Measurements from ENCODE around the gene LYPLA2. TPM values are rescaled to one million over a fixed set of nuclear protein-coding genes. Genes with fewer than 3 reads are reported as not detected.

The LYPLA2 gene
- polyA plus RNA-seq, 4 donors: 82.9 to 137 (median 99.1) TPM

DNA sequence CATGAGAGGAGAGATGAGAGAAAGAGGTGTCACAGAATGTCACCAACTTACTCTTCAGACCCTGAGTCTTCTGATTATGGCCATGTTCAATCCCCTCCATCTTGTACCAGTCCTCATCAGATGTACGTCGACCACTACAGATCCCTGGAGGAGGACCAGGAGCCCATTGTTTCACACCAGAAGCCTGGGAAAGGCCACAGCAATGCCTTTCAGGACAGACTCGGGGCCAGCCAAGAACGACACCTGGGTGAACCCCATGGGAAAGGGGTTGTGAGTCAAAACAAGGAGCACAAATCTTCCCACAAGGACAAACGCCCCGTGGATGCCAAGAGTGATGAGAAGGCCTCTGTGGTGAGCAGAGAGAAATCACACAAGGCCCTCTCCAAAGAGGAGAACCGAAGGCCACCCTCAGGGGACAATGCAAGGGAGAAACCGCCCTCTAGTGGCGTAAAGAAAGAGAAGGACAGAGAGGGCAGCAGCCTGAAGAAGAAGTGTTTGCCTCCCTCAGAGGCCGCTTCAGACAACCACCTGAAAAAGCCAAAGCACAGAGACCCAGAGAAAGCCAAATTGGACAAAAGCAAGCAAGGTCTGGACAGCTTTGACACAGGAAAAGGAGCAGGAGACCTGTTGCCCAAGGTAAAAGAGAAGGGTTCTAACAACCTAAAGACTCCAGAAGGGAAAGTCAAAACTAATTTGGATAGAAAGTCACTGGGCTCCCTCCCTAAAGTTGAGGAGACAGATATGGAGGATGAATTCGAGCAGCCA lies 39.7 kb upstream of the LYPLA2 start:
- Histone ChIP-seq H3K27me3 (ENCODE audit: control insufficient read depth in 3 of 3, insufficient read depth in 3 of 3, low read length in 3 of 3) (no peaks in the 10 kb centered on the region), H3K36me3 (ENCODE audit: control insufficient read depth in 3 of 3, insufficient read depth in 2 of 3, low read depth in 1 of 3, low read length in 3 of 3) (peaks cover 37 to 57% (median 40%) of the 10 kb centered on the region in 3 donors), H3K9me3 (ENCODE audit: control insufficient read depth in 2 of 2, insufficient read depth in 1 of 2, low read depth in 1 of 2, low read length in 1 of 2) (no peaks in the 10 kb centered on the region), H3K4me3 (ENCODE audit: low read depth in 1 of 3, low read length in 3 of 3) (no peak overlapping the region), H3K4me1 (ENCODE audit: control insufficient read depth in 3 of 3, insufficient read depth in 2 of 3, low read depth in 1 of 3, low read length in 2 of 3) (no peaks in the 10 kb centered on the region), H3K27ac (ENCODE audit: low read depth in 1 of 3, low read length in 2 of 3) (no peak overlapping the region)
- 58 to 64% (median 61%) methylated on average over 11 of the region's 11 CpGs for WGBS, 3 donors
- no peak for FAIRE-seq
- peak; percentile 61 to 65 for DNase-seq

DNA sequence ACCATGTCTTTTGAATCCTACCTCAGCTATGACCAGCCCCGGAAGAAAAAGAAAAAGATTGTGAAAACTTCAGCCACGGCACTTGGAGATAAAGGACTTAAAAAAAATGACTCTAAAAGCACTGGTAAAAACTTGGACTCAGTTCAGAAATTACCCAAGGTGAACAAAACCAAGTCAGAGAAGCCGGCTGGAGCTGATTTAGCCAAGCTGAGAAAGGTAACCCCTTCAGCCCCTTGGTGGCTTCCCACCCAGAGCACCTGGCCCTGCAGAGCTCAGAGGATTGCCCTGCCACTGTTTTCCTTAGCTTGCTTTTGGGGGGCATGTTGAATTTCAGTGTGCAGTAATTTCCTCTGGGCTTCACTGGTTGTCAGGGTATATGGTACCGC lies 39.1 kb upstream of the LYPLA2 start:
- no peak for FAIRE-seq
- no peaks in the 10 kb centered on the region for H3K4me1 ChIP-seq (ENCODE audit: control insufficient read depth in 3 of 3, insufficient read depth in 2 of 3, low read depth in 1 of 3, low read length in 2 of 3)

DNA sequence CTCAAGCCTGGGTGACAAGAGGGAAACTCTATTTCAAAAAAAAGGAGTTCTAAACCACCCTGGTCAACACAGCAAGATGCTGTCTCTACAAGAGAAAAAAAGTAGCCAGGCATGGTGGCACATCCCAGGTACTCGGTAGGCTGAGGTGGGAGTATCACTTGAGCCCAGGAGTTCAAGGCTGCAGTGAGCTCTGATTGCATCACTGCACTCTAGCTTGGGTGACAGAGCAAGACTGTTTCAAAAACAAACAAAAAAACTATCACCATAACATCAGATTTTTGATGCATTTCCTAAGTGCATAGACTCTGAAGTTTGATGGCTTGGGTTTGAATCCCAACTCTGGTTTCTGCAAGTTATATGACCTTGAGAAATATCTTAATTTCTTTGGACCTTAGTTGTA lies 38.0 kb upstream of the LYPLA2 start:
- WGBS, 3 donors: 78 to 92% (median 80%) methylated on average over 1 of the region's 1 CpG
- DNase-seq (no peak), FAIRE-seq (no peak)
- H3K4me1 ChIP-seq (ENCODE audit: control insufficient read depth in 3 of 3, insufficient read depth in 2 of 3, low read depth in 1 of 3, low read length in 2 of 3): no peaks in the 10 kb centered on the region
- H3K36me3 ChIP-seq (ENCODE audit: control insufficient read depth in 3 of 3, insufficient read depth in 2 of 3, low read depth in 1 of 3, low read length in 3 of 3): peaks cover 44 to 73% (median 48%) of the 10 kb centered on the region in 3 donors
- no peaks in the 10 kb centered on the region for H3K27me3 ChIP-seq (ENCODE audit: control insufficient read depth in 3 of 3, insufficient read depth in 3 of 3, low read length in 3 of 3)
- H3K9me3 ChIP-seq (ENCODE audit: control insufficient read depth in 2 of 2, insufficient read depth in 1 of 2, low read depth in 1 of 2, low read length in 1 of 2): no peaks in the 10 kb centered on the region
- no peak overlapping the region for H3K27ac ChIP-seq (ENCODE audit: low read depth in 1 of 3, low read length in 2 of 3)
- H3K4me3 ChIP-seq (ENCODE audit: low read depth in 1 of 3, low read length in 3 of 3): no peak overlapping the region

More for the DNA sequence above, 39.1 kb upstream of the LYPLA2 start:
- no peak for DNase-seq
- H3K36me3 ChIP-seq (ENCODE audit: control insufficient read depth in 3 of 3, insufficient read depth in 2 of 3, low read depth in 1 of 3, low read length in 3 of 3): peaks cover 42 to 62% (median 43%) of the 10 kb centered on the region in 3 donors
- WGBS, 3 donors: 86 to 93% (median 91%) methylated on average over 4 of the region's 4 CpGs
- no peak overlapping the region for H3K27ac ChIP-seq (ENCODE audit: low read depth in 1 of 3, low read length in 2 of 3)
- H3K27me3 ChIP-seq (ENCODE audit: control insufficient read depth in 3 of 3, insufficient read depth in 3 of 3, low read length in 3 of 3): no peaks in the 10 kb centered on the region
- H3K9me3 ChIP-seq (ENCODE audit: control insufficient read depth in 2 of 2, insufficient read depth in 1 of 2, low read depth in 1 of 2, low read length in 1 of 2): no peaks in the 10 kb centered on the region
- H3K4me3 ChIP-seq (ENCODE audit: low read depth in 1 of 3, low read length in 3 of 3): no peak overlapping the region

DNA sequence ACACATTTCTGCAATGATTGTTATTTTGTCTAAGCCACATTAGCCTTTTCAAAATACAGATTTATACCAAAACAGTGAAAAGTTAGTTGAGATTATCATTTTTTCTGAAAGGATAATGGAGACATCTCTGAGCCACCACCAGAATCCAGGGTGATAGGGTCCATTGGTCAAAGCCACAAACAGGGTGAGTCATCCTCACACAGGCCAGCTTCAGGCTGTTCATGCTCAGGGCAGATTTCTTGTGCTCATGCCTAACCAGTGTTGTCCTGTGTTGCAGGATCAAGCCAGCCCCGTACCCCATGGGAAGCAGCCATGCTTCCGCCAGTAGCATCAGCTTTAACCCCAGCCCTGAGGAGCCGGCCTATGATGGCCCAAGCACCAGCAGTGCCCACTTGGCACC lies 34.3 kb upstream of the LYPLA2 start:
- FAIRE-seq: no peak
- no peaks in the 10 kb centered on the region for H3K27me3 ChIP-seq (ENCODE audit: control insufficient read depth in 3 of 3, insufficient read depth in 3 of 3, low read length in 3 of 3)
- H3K9me3 ChIP-seq (ENCODE audit: control insufficient read depth in 2 of 2, insufficient read depth in 1 of 2, low read depth in 1 of 2, low read length in 1 of 2): no peaks in the 10 kb centered on the region
- H3K4me1 ChIP-seq (ENCODE audit: control insufficient read depth in 3 of 3, insufficient read depth in 2 of 3, low read depth in 1 of 3, low read length in 2 of 3): no peaks in the 10 kb centered on the region
- no peak overlapping the region for H3K4me3 ChIP-seq (ENCODE audit: low read depth in 1 of 3, low read length in 3 of 3)
- peak in 1 of 2 donors; percentile 43 for DNase-seq
- H3K36me3 ChIP-seq (ENCODE audit: control insufficient read depth in 3 of 3, insufficient read depth in 2 of 3, low read depth in 1 of 3, low read length in 3 of 3): peaks cover 56 to 79% (median 62%) of the 10 kb centered on the region in 3 donors
- no peak overlapping the region for H3K27ac ChIP-seq (ENCODE audit: low read depth in 1 of 3, low read length in 2 of 3)
- 93 to 95% (median 94%) methylated on average over 3 of the region's 3 CpGs for WGBS, 3 donors

DNA sequence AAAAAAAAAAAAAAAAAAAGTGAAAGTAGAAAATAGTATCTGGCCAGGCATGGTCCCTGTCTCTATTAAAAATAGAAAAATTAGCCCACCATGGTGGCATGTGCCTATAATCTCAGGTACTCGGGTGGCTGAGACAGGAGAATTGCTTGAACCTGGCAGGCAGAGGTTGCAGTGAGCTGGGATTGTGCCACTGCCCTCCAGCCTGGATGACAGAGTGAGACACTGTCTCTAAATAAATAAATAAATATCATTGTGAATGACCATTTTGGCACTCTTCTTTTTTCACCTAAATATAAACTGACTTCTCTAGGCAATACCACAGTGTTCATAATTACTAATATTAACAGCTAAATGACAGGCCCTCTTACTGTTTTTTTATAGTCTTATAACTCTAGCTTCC lies 33.1 kb upstream of the LYPLA2 start:
- Histone ChIP-seq H3K27ac (ENCODE audit: low read depth in 1 of 3, low read length in 2 of 3) (no peak overlapping the region), H3K4me1 (ENCODE audit: control insufficient read depth in 3 of 3, insufficient read depth in 2 of 3, low read depth in 1 of 3, low read length in 2 of 3) (no peaks in the 10 kb centered on the region), H3K4me3 (ENCODE audit: low read depth in 1 of 3, low read length in 3 of 3) (no peak overlapping the region), H3K9me3 (ENCODE audit: control insufficient read depth in 2 of 2, insufficient read depth in 1 of 2, low read depth in 1 of 2, low read length in 1 of 2) (no peaks in the 10 kb centered on the region), H3K27me3 (ENCODE audit: control insufficient read depth in 3 of 3, insufficient read depth in 3 of 3, low read length in 3 of 3) (no peaks in the 10 kb centered on the region), H3K36me3 (ENCODE audit: control insufficient read depth in 3 of 3, insufficient read depth in 2 of 3, low read depth in 1 of 3, low read length in 3 of 3) (peaks cover 46 to 76% (median 56%) of the 10 kb centered on the region in 3 donors)
- WGBS, 3 donors: 88 to 100% (median 94%) methylated on average over 1 of the region's 1 CpG
- FAIRE-seq: no peak
- DNase-seq: no peak

DNA sequence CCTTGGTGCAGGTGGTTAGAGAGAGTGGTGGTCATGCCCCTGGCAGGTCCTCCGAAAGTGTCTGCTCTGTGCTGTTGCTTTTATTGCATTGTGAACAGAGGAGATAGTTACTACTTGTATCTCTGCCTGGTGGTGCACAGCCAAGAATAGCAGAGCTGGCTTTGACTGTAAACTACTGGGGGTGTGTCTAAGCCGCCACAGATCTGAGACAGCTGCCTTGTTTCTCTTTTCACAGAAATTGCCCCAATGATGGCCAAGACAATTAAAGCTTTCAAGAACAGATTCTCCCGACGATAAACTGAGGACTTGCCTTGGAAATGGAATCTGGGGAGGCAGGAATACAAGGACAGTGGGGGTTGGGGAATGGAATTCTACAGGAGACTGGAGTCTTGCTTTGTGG lies 31.7 kb upstream of the LYPLA2 start:
- peaks cover 38 to 71% (median 47%) of the 10 kb centered on the region in 3 donors for H3K36me3 ChIP-seq (ENCODE audit: control insufficient read depth in 3 of 3, insufficient read depth in 2 of 3, low read depth in 1 of 3, low read length in 3 of 3)
- H3K4me3 ChIP-seq (ENCODE audit: low read depth in 1 of 3, low read length in 3 of 3): no peak overlapping the region
- no peaks in the 10 kb centered on the region for H3K27me3 ChIP-seq (ENCODE audit: control insufficient read depth in 3 of 3, insufficient read depth in 3 of 3, low read length in 3 of 3)
- DNase-seq: no peak
- FAIRE-seq: no peak
- 56 to 62% (median 59%) methylated on average over 4 of the region's 4 CpGs for WGBS, 3 donors
- no peaks in the 10 kb centered on the region for H3K9me3 ChIP-seq (ENCODE audit: control insufficient read depth in 2 of 2, insufficient read depth in 1 of 2, low read depth in 1 of 2, low read length in 1 of 2)
- H3K27ac ChIP-seq (ENCODE audit: low read depth in 1 of 3, low read length in 2 of 3): no peak overlapping the region
- no peaks in the 10 kb centered on the region for H3K4me1 ChIP-seq (ENCODE audit: control insufficient read depth in 3 of 3, insufficient read depth in 2 of 3, low read depth in 1 of 3, low read length in 2 of 3)

DNA sequence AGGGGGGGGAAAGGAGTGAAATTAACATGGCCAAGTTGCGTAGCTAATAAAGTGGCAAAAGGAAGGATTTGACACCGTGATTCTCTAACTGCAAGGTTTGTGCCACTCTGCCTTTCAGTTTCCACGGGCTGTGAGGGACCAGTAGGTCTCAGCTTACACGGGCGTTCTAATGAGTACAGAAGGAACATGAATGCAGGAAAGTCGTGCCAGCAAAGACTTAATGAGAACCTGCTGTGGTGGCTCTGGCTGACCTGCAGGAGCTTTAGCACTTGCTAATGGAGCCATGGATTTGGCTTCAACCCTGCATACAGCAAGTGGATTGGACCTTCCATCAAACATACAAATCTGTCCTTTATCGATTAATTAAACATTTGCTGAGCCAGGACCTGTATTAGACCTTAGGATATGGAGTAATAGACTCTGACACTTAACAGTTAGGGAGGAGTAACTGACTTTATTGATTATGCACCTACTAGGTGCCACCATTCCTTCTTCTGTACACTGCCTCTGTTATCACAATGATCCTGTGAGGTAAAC lies 27.8 kb upstream of the LYPLA2 start:
- Histone ChIP-seq H3K4me3 (ENCODE audit: low read depth in 1 of 3, low read length in 3 of 3) (no peak overlapping the region), H3K27ac (ENCODE audit: low read depth in 1 of 3, low read length in 2 of 3) (no peak overlapping the region), H3K9me3 (ENCODE audit: control insufficient read depth in 2 of 2, insufficient read depth in 1 of 2, low read depth in 1 of 2, low read length in 1 of 2) (no peaks in the 10 kb centered on the region), H3K36me3 (ENCODE audit: control insufficient read depth in 3 of 3, insufficient read depth in 2 of 3, low read depth in 1 of 3, low read length in 3 of 3) (peaks cover 21 to 61% (median 24%) of the 10 kb centered on the region in 3 donors), H3K4me1 (ENCODE audit: control insufficient read depth in 3 of 3, insufficient read depth in 2 of 3, low read depth in 1 of 3, low read length in 2 of 3) (no peaks in the 10 kb centered on the region), H3K27me3 (ENCODE audit: control insufficient read depth in 3 of 3, insufficient read depth in 3 of 3, low read length in 3 of 3) (no peaks in the 10 kb centered on the region)
- WGBS, 3 donors: 86 to 90% (median 88%) methylated on average over 7 of the region's 7 CpGs
- DNase-seq (no peak), FAIRE-seq (no peak)

DNA sequence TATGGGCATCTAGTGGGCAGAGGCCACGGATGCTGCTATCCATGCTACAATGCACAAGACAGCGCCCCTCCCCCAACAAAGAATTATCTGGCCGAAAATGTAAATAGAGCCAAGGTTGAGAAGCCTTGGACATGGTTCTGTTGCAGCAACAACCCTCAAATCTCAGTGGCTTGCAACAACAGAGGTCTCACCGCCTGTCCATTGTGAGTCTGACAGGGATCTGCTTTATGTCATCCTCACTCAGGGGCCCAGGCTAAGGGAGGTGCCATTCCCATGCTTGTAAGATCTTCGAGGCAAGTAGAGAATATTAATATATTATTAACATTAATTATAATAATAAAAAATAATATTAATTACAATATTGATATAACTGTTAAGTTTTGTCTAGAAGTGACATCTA lies 22.2 kb upstream of the LYPLA2 start:
- no peak for FAIRE-seq
- Histone ChIP-seq H3K27ac (ENCODE audit: low read depth in 1 of 3, low read length in 2 of 3) (no peak overlapping the region), H3K4me3 (ENCODE audit: low read depth in 1 of 3, low read length in 3 of 3) (no peak overlapping the region), H3K36me3 (ENCODE audit: control insufficient read depth in 3 of 3, insufficient read depth in 2 of 3, low read depth in 1 of 3, low read length in 3 of 3) (peaks cover 0 to 46% (median 2%) of the 10 kb centered on the region in 3 donors), H3K9me3 (ENCODE audit: control insufficient read depth in 2 of 2, insufficient read depth in 1 of 2, low read depth in 1 of 2, low read length in 1 of 2) (no peaks in the 10 kb centered on the region), H3K4me1 (ENCODE audit: control insufficient read depth in 3 of 3, insufficient read depth in 2 of 3, low read depth in 1 of 3, low read length in 2 of 3) (peaks cover 0 to 3% (median 0%) of the 10 kb centered on the region in 3 donors), H3K27me3 (ENCODE audit: control insufficient read depth in 3 of 3, insufficient read depth in 3 of 3, low read length in 3 of 3) (no peaks in the 10 kb centered on the region)
- no peak for DNase-seq
- 80 to 84% (median 82%) methylated on average over 5 of the region's 5 CpGs for WGBS, 3 donors
